Mucosa of descending colon (tissue), 3 donors: Measurements from ENCODE around the gene NDRG3. TPM values are rescaled to one million over a fixed set of nuclear protein-coding genes. Genes with fewer than 3 reads are reported as not detected.
A peak's percentile ranks its signal among the peaks of the same experiment; 100 is the strongest.

ENCODE experiments used
- ATAC-seq: fragments of 200-7000 bp; cut with Tn5 transposase; one replicate; pipeline ENCODE4 v1.9.1; 2020; ENCODE audit warnings: mild to moderate bottlenecking, moderate library complexity
- DNase-seq, 3 donors: peaks; one replicate each; pipeline ENCODE4 v3.0.0-alpha.2; 2020
- H3K36me3 ChIP-seq: fragments of 200-600 bp; one replicate; pipeline ENCODE4 v1.8.0; 2021; ENCODE audit warnings: low read depth, mild to moderate bottlenecking
- H3K4me1 ChIP-seq: fragments of 200-600 bp; one replicate; pipeline ENCODE4 v1.8.0; 2021; ENCODE audit warnings: low read depth, mild to moderate bottlenecking
- H3K4me3 ChIP-seq: fragments of 200-600 bp; one replicate; pipeline ENCODE4 v1.8.0; 2021; ENCODE audit warnings: mild to moderate bottlenecking
- H3K9me3 ChIP-seq: fragments of 200-600 bp; one replicate; pipeline ENCODE4 v1.8.0; 2021; ENCODE audit warnings: mild to moderate bottlenecking
- CTCF ChIP-seq: fragments of 200-600 bp; IDR thresholded peaks from one replicate; pipeline ENCODE4 v1.8.0; 2022; ENCODE audit warnings: antibody characterized with exemption, mild to moderate bottlenecking
- intact Hi-C, 2 donors: fragments of 100-400 bp; cut with DNase I in 1 of 2; cut with micrococcal nuclease in 1 of 2; formaldehyde crosslinking; loops; one replicate each; pipeline versions ENCODE4 v1.11.0 to v1.11.1; 2022; cut with DNase I, micrococcal nuclease
- total RNA-seq, 3 donors: library from RNA; stranded (reverse); fragmentation: NEBNext Ultra II Directional in 2 of 3; extraction: Animal tissue kit (Norgen Biotek cat#: 25700) in 2 of 3; gene quantifications; one replicate each; pipeline versions ENCODE4 v1.2.1 to v1.2.4, GENCODE V29; 2021 to 2023
- donor health status: DM: no; HTN: no; CAD: no; lungs with moderate emphysema.
- donor health status: DM: no; HTN: no; CAD: no.
- donor health status: DM: no; HTN: yes; CAD: no.

NDRG3 gene
- total RNA-seq, 3 donors from 2014 or later, result 23.5 to 50.9 (median 26.1) TPM

DNA sequence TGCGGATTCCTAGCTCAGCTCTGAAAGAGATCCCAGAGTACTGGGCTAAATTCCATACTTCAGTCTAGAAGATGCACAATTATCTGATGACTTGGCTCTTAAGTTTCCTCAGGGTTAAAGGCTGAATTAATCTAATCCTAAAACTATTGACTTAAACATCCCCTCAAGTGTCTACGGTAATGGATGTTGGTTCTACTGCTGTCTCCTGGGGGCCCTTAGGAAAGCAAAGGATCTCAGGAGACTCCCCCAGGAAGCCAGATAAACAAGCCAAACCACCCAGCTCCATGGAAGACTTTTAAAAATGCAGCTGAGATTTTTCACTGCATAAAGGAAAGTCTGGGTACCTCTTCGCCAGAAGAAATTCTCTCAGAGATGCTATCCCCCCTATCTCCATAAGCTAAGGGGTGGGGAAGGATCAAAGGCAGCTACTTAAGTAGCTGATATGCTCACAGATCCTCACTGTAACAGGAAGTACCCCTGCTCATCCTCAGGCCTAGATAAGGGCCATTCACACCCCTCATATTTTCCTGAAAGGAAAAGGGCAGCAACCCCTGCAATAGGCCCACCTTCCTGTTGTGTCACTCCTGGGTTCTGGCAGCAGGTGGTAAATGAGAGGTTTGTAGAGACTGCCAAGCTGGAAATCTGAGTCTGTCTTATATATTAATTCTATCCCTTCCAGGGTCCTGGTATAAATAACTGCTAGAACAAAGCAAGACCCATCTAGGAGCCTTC is 9.3 kb downstream of the NDRG3 start:
- no peaks in the 10 kb centered on the region for H3K36me3 ChIP-seq
- no peak for DNase-seq
- H3K4me3 ChIP-seq, result no peak overlapping the region
- no peak for TF ChIP-seq CTCF
- no peaks in the 10 kb centered on the region for H3K9me3 ChIP-seq
- H3K4me1 ChIP-seq, result no peaks in the 10 kb centered on the region
- no peak for ATAC-seq
- intact Hi-C loops, result no loop called here

- Histone ChIP-seq H3K36me3 (no peaks in the 10 kb centered on the region), H3K9me3 (no peaks in the 10 kb centered on the region), H3K4me1 (no peaks in the 10 kb centered on the region), H3K4me3 (no peak overlapping the region)
- no peak for TF ChIP-seq CTCF
- no peak for DNase-seq
- intact Hi-C loops, result no loop called here
- no peak for ATAC-seq
These were observed 13.4 kb downstream of the NDRG3 start for GRCh38 chr20:36732456-36732855.

- H3K9me3 ChIP-seq, result no peaks in the 10 kb centered on the region
- no peaks in the 10 kb centered on the region for H3K4me1 ChIP-seq
- ATAC-seq, result no peak
- intact Hi-C loops, result no loop called here
- H3K36me3 ChIP-seq, result no peaks in the 10 kb centered on the region
- no peak for TF ChIP-seq CTCF
- H3K4me3 ChIP-seq, result no peak overlapping the region
- no peak for DNase-seq
These were observed 16.9 kb downstream of the NDRG3 start for GRCh38 chr20:36728986-36729385.

GRCh38 chr20:36726168-36726567 is 19.7 kb downstream of the NDRG3 start:
- no peak for DNase-seq
- ATAC-seq, result no peak
- no peaks in the 10 kb centered on the region for H3K9me3 ChIP-seq
- no peaks in the 10 kb centered on the region for H3K36me3 ChIP-seq
- intact Hi-C loops, result no loop called here
- no peaks in the 10 kb centered on the region for H3K4me1 ChIP-seq
- TF ChIP-seq CTCF, result no peak
- H3K4me3 ChIP-seq, result no peak overlapping the region

DNA sequence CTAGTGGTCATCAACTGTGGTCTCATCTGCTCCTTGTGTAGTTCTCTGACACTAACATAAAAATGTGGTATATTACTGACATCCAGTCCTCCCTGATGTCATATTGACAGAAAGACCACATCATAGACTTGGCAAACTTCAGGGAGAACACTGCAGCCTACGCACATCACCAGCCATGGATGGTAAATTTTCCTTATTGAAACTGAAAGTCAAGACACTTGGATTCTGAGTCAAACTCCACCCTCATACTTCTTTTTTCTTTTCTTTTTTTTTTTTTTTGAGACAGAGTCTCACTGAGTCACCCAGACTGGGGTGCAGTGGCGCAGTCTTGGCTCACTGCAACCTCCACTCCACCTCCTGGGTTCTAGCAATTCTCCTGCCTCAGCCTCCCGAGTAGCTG is 25.4 kb downstream of the NDRG3 start:
- ATAC-seq (no peak), DNase-seq (no peak)
- Histone ChIP-seq H3K4me3 (no peak overlapping the region), H3K4me1 (no peaks in the 10 kb centered on the region), H3K36me3 (no peaks in the 10 kb centered on the region), H3K9me3 (no peaks in the 10 kb centered on the region)
- TF ChIP-seq CTCF, result no peak
- intact Hi-C loops, result no loop called here

GRCh38 chr20:36717657-36718056 is 28.2 kb downstream of the NDRG3 start:
- no peak for TF ChIP-seq CTCF
- no peaks in the 10 kb centered on the region for H3K9me3 ChIP-seq
- intact Hi-C loops, result no loop called here

More at GRCh38 chr20:36717657-36718056, 28.2 kb downstream of the NDRG3 start:
- H3K36me3 ChIP-seq, result no peaks in the 10 kb centered on the region
- no peak overlapping the region for H3K4me3 ChIP-seq
- DNase-seq (peak in 1 of 3 donors; percentile 21), ATAC-seq (no peak)
- H3K4me1 ChIP-seq, result no peaks in the 10 kb centered on the region
